CD4-positive, alpha-beta T cell treated with Interleukin-10 for 1 hour (primary cell): ENCODE data around the gene ASB2.
A peak's percentile ranks its signal among the peaks of the same experiment; 100 is the strongest.

Experiments used
- DNase-seq: peaks from one replicate; pipeline ENCODE4 v3.0.0-alpha.2; 2020

The ASB2 gene

DNA sequence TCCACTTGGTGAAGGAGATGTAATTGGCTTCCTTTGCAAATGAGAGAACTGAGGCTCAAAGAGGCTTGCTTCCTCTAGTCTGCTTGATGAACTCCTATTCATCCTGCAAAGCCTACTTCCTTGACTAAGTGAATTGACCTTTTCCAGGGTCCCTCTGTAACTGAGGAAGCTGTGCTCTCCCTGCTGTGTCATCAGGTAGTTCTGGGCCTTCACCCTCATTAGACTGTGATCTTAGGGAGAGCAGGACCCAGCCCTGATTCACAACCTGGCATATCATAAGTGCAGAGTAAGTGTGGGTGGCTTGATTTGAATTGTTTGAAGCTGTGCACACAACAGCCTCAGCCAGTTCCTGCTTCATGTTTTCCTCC lies 16.3 kb downstream of the ASB2 start:
- no peak for DNase-seq

GRCh38 chr14:93959239-93960107 lies 16.9 kb downstream of the ASB2 start:
- DNase-seq = peak; percentile 94

- DNase-seq = no peak
Measured at GRCh38 chr14:93958567-93959238, 17.7 kb downstream of the ASB2 start.

- no peak for DNase-seq
Measured at GRCh38 chr14:93957751-93958566, 18.4 kb downstream of the ASB2 start.

DNA sequence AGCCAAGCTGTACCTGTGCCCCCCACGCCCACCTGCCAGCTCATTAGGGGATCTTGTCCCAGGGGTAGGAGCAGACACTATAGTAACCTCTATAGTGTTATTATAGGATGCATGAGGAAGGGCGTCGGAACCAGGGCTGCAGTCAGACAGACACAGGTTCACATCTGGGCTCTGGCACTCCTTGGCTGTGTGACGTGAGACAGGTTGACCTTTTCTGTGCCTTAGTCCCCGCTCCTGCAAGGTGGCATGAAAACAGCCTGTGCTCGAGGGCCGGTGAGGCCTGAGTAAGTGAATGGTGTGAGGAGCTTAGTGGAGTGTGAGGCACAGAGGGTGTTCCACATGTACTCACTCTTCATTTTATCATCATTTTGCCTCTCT lies 19.0 kb downstream of the ASB2 start:
- DNase-seq = no peak

GRCh38 chr14:93956514-93957332 lies 19.6 kb downstream of the ASB2 start:
- DNase-seq = no peak

DNA sequence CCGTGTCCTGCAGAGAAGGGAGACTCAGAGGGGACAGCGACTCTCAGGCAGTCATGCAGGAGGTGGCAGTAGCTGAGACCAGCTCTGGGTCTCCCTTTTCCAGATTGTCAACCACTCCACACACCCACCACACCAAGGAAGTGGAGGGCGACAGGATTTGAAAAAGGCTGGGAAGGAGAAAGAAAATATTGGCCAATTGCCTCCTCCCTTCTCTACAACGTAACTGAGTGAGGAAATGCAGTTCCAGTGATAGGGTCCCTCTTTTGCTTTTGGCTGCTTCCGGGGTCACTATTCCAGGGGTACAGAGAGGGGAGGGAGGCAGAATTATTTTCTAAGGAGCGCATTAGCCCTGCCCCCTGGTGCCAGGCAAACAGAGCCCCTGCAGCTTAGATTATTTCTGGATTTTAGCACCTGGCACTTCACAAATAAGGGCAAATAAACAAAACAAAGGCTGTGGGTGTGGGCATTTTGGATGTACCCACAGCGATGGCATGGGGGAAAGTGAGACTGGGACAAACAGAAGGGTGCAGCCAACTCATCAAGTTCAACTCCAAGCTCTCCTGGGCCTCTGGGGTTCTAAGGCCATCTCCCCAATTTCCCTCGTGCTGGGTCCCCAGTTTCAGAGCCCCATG lies 20.4 kb downstream of the ASB2 start:
- DNase-seq = no peak

GRCh38 chr14:93954900-93955849 lies 21.2 kb downstream of the ASB2 start:
- peak; percentile 72 for DNase-seq

DNA sequence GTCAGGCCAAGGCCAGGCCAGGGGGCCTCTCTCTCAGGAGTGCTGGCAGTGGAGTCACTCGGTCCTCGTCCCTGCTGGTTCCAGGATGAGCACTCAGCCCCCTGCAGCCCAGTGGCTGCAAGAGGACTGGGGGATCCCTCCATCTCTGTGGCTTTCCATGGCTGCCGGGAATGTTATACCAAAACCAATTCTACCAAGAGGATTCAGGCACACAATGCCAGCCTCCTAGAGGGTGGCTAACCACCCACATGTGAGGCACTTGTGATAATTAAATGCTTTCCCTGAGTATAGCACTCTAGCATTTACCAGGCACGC lies 21.9 kb downstream of the ASB2 start:
- no peak for DNase-seq

- DNase-seq = no peak
Measured at GRCh38 chr14:93953739-93954515, 22.4 kb downstream of the ASB2 start.

- no peak for DNase-seq
Measured at GRCh38 chr14:93953263-93953662, 23.1 kb downstream of the ASB2 start.

DNA sequence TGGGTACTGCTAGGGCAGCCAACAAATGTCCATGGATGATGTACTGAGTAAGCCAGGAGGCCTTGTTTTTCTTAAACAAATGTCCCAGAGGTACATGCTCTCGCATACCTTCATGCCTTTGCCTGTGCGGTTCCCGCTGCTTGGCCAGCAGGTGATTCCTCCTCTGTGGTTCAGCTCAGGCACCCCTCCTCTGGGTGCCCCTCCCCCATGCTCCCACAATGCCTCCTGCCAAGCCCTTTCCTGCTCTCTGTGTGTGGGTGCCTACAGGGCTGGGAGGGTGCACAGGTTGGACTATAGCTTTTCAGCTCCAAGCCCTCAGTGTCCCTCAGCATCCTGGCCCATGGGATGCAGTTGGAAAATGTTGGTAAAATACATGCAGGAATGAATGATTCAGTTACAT lies 23.5 kb downstream of the ASB2 start:
- DNase-seq = no peak

DNA sequence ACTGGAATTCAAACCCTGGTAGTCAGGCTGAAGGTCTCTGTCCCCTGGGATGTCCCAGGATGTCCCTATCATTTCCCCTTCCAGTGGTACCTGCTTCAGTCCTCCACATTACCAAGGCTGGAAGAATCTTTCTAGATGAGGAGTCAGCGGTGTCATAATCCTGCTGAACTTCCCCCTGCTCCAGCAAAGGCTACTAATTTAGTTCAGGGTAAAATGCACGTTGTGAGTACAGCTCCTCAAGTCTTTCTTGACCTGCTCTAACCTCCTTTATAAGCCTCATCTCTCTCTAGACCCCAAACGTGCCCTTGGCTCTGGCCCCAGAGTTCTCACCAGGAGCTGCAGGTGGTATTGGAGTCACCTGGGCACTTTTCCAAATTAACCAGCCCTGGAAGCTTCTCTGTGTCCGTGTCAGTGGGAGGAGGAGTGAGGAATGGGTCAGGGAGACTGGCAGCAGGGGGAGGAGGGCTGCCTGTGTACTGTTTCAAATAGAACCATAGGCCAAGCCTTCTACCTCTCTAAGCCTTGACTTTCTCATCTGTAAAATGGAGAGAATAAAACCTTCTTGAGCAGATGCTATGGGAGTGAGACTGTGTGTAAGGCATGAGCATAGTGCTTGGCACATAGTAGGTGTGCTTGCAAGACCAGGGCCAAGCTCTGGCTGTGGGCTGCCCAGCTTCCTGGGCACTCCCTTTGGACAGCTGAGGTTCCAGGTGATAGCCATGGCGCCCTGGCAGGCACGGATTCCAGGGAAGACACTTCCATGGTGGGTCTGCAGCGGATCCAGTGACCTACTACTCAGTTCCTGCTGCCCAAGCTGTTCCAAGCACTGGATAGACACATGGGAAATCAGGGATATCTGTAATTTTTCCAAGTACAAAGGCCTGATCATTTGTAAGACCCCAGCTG lies 24.5 kb downstream of the ASB2 start:
- DNase-seq = no peak

DNA sequence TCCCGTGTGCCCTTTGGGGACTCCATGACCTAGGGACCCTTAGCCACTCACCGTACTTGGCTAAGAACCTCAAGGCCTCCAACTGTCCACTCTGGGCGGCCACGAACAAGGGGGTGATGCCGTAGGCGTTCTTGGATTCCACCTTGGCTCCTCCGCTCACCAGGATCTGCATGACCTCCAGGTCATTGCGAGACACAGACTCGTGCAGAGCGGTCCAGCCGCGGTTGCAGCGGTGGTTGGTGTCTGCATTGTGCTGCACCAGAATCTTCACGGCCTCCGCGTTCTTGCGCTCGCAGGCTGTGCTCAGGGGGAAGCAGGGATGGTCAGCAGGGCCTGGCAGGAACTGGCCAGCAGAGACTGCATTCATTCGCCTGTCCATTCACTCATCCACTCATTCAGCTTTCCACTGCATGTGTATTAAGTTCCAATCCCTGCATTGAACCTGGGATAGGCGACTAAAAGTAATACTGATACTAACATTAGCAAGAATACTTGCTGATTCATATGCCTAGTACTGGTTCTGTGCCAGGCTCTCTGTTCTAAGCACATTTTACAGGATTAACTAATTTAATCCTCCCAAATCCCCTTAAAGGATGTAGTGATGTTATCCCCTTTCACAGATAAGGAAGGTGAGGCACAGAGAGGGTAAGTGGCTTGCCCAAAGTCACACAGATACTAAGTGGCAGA lies 25.3 kb downstream of the ASB2 start:
- DNase-seq = no peak

DNA sequence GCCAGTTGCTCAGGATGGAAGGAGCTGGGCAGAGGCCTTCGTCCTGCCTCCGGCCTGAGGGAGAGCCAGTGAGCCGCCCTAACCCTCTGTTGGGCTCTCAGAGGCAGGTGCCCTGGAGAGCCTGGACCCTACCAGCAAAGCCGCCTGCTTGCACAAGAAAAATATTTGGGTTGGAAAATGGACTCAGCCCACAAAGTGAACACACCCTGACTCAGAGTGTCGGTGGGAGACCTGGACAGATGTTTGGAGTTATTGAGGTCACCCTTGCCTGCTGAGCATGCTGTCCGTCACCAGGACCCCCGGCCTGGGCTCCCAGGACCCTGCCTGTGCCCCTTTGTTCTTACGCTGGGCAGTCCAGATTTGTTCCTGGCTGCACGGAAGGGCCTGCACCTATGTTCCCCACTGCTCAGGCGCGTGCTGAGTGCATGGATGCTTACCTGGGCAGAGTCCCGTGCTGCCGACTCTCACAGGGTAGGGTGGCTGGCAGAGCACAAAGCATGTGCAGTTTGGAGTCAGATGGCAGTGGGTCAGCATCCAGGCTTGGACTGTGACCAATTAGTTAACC lies 26.8 kb downstream of the ASB2 start:
- no peak for DNase-seq

- no peak for DNase-seq
Measured at GRCh38 chr14:93947282-93947681, 29.1 kb downstream of the ASB2 start.

DNA sequence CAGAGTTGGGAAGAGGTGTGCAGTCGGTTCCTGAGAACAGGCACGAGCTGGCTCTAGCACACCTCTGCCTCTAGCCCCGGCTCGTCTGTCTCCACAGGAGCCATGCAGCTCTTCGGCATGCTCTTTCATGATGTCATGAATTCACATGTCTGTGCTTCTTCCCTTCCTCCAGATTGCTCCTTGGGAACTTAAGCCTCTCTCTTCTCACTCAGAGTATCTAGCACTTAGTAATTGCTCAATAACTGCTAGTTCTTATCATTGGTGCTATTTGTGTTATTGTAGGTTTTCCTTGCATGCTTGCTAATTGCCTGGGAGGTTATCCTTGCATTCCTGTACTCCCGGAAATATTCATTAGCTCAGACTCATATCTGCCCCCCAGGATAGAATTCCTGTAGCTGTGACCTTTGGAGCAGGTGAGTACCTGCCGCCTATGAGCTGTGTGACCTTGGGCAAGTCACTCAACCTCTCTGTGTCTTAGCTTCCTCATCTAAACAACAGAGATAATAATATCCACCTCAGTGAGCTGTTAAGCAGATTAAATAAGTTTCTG lies 29.8 kb downstream of the ASB2 start:
- no peak for DNase-seq

GRCh38 chr14:93946104-93946503 lies 30.3 kb downstream of the ASB2 start:
- DNase-seq = no peak
